Naive B cell (primary cell): Measurements from ENCODE around the gene ZNF543. TPM values are rescaled to one million over a fixed set of nuclear protein-coding genes. Genes with fewer than 3 reads are reported as not detected.

ENCODE experiments used
- ATAC-seq, 2 donors: fragments of 150-1000 bp; cut with Tn5 transposase; 2 replicates each; pipeline ENCODE4 v1.10.0; 2021; ENCODE audit warnings: low read depth in 2 of 2, mild to moderate bottlenecking in 2 of 2, moderate library complexity in 2 of 2
- DNase-seq: peaks from one replicate; pipeline ENCODE4 v3.0.0; 2022
- H3K27ac Mint-ChIP-seq, 6 donors: one replicate each; pipeline ENCODE4 v1.8.0; 2020 to 2022; ENCODE audit warnings: mild to moderate bottlenecking in 6 of 6, mixed read lengths in 6 of 6, moderate library complexity in 5 of 6, inconsistent platforms in 2 of 6
- H3K27me3 Mint-ChIP-seq, 3 donors: one replicate each; pipeline ENCODE4 v1.8.0; 2021 to 2022; ENCODE audit warnings: mixed read lengths in 3 of 3, mild to moderate bottlenecking in 1 of 3
- H3K36me3 Mint-ChIP-seq, 2 donors: one replicate each; pipeline ENCODE4 v1.8.0; 2020 to 2022; ENCODE audit warnings: mixed read lengths in 2 of 2, inconsistent platforms in 1 of 2, mild to moderate bottlenecking in 1 of 2
- H3K4me1 Mint-ChIP-seq, 3 donors: one replicate each; pipeline ENCODE4 v1.8.0; 2020 to 2022; ENCODE audit warnings: mixed read lengths in 3 of 3, inconsistent platforms in 1 of 3, mild to moderate bottlenecking in 1 of 3, moderate library complexity in 1 of 3
- H3K4me3 Mint-ChIP-seq, 8 donors: one replicate each; pipeline ENCODE4 v1.8.0; 2020 to 2022; ENCODE audit warnings: mild to moderate bottlenecking in 8 of 8, mixed read lengths in 8 of 8, moderate library complexity in 8 of 8, inconsistent platforms in 2 of 8
- H3K9me3 Mint-ChIP-seq, 7 donors: one replicate each; pipeline ENCODE4 v1.8.0; 2020 to 2022; ENCODE audit warnings: mixed read lengths in 7 of 7, mild to moderate bottlenecking in 5 of 7, inconsistent platforms in 2 of 7, moderate library complexity in 1 of 7
- polyA plus RNA-seq, 6 donors: library from polyadenylated mRNA; unstranded; fragments of 300-500 nt; fragmentation: Illumina TruSeq; gene quantifications; one replicate each; pipeline ENCODE4 v1.2.3, GENCODE V29; 2021; ENCODE audit warnings: low read depth in 6 of 6

The ZNF543 gene
- polyA plus RNA-seq, 6 donors from 2014 or later = 6.0 to 12.9 (median 9.5) TPM

- Mint-ChIP-seq H3K4me3 (no peak overlapping the region), H3K9me3 (peaks cover 0 to 3% (median 0%) of the 10 kb centered on the region in 7 donors), H3K36me3 (no peaks in the 10 kb centered on the region)
These were observed 18.6 kb downstream of the ZNF543 start for GRCh38 chr19:57338877-57339276.

GRCh38 chr19:57342582-57342981, 22.3 kb downstream of the ZNF543 start:
- no peak overlapping the region for H3K4me3 Mint-ChIP-seq
- H3K27me3 Mint-ChIP-seq = peaks cover 0 to 17% (median 5%) of the 10 kb centered on the region in 3 donors
- no peaks in the 10 kb centered on the region for H3K36me3 Mint-ChIP-seq
- H3K9me3 Mint-ChIP-seq = peaks cover 0 to 3% (median 0%) of the 10 kb centered on the region in 7 donors
- ATAC-seq (no peak), DNase-seq (no peak)
- no peak overlapping the region for H3K27ac Mint-ChIP-seq
- H3K4me1 Mint-ChIP-seq = no peaks in the 10 kb centered on the region

More at GRCh38 chr19:57338877-57339276, 18.6 kb downstream of the ZNF543 start:
- ATAC-seq (no peak), DNase-seq (no peak)
- no peaks in the 10 kb centered on the region for H3K27me3 Mint-ChIP-seq
- no peak overlapping the region for H3K27ac Mint-ChIP-seq
- H3K4me1 Mint-ChIP-seq = peaks cover 0 to 3% (median 0%) of the 10 kb centered on the region in 3 donors

GRCh38 chr19:57348136-57348535, 27.9 kb downstream of the ZNF543 start:
- Mint-ChIP-seq H3K9me3 (peaks cover 0 to 11% (median 1%) of the 10 kb centered on the region in 7 donors), H3K27me3 (peaks cover 0 to 17% (median 9%) of the 10 kb centered on the region in 3 donors), H3K4me1 (peaks cover 24 to 31% (median 29%) of the 10 kb centered on the region in 3 donors), H3K36me3 (peaks cover 11 to 12% of the 10 kb centered on the region in 2 donors), H3K4me3 (no peak overlapping the region), H3K27ac (no peak overlapping the region)
- ATAC-seq (no peak), DNase-seq (no peak)

- ATAC-seq (peak; percentile 100), DNase-seq (peak; percentile 83)
- Mint-ChIP-seq H3K4me1 (peaks cover 33 to 41% (median 39%) of the 10 kb centered on the region in 3 donors), H3K9me3 (peaks cover 0 to 13% (median 4%) of the 10 kb centered on the region in 7 donors), H3K27me3 (peaks cover 0 to 13% (median 9%) of the 10 kb centered on the region in 3 donors), H3K27ac (peak within 1 kb of the TSS; percentile 84 to 98 (median 96)), H3K4me3 (peak within 1 kb of the TSS; percentile 90 to 99 (median 97)), H3K36me3 (peaks cover 26 to 38% of the 10 kb centered on the region in 2 donors)
These were observed 30.9 kb downstream of the ZNF543 start, which contains the start of gene ZNF304 for GRCh38 chr19:57350877-57351805. Gene ZNF304, plus strand, starts transcription at chr19:57351271. Its CDS starts 394 bp downstream, at chr19:57351665.

GRCh38 chr19:57351867-57352266, 31.6 kb downstream of the ZNF543 start:
- peak overlapping the region; percentile 90 to 99 (median 97) for H3K4me3 Mint-ChIP-seq
- peaks cover 33 to 45% of the 10 kb centered on the region in 2 donors for H3K36me3 Mint-ChIP-seq
- DNase-seq (no peak), ATAC-seq (no peak)
- peaks cover 33 to 43% (median 39%) of the 10 kb centered on the region in 3 donors for H3K4me1 Mint-ChIP-seq
- peaks cover 0 to 18% (median 6%) of the 10 kb centered on the region in 7 donors for H3K9me3 Mint-ChIP-seq
- H3K27ac Mint-ChIP-seq = peak overlapping the region in 5 of 6 donors; percentile 84 to 97 (median 95)
- H3K27me3 Mint-ChIP-seq = peaks cover 0 to 8% (median 5%) of the 10 kb centered on the region in 3 donors

GRCh38 chr19:57355916-57356315, 35.6 kb downstream of the ZNF543 start:
- H3K27me3 Mint-ChIP-seq = peaks cover 0 to 2% (median 0%) of the 10 kb centered on the region in 3 donors
- H3K9me3 Mint-ChIP-seq = peaks cover 0 to 21% (median 6%) of the 10 kb centered on the region in 7 donors
- peaks cover 31 to 37% (median 35%) of the 10 kb centered on the region in 3 donors for H3K4me1 Mint-ChIP-seq
- ATAC-seq (no peak), DNase-seq (no peak)
- H3K27ac Mint-ChIP-seq = peak overlapping the region in 1 of 6 donors; percentile 49
- H3K4me3 Mint-ChIP-seq = peak overlapping the region in 2 of 8 donors; percentile 11 to 73
- peaks cover 42 to 66% of the 10 kb centered on the region in 2 donors for H3K36me3 Mint-ChIP-seq

- Mint-ChIP-seq H3K27me3 (no peaks in the 10 kb centered on the region), H3K4me1 (peaks cover 16 to 25% (median 20%) of the 10 kb centered on the region in 3 donors), H3K4me3 (no peak overlapping the region), H3K36me3 (peaks cover 38 to 62% of the 10 kb centered on the region in 2 donors), H3K9me3 (peaks cover 0 to 20% (median 4%) of the 10 kb centered on the region in 7 donors), H3K27ac (no peak overlapping the region)
- ATAC-seq (no peak), DNase-seq (no peak)
These were observed 37.1 kb downstream of the ZNF543 start for GRCh38 chr19:57357406-57357805.

- H3K4me1 Mint-ChIP-seq = peaks cover 21 to 26% (median 24%) of the 10 kb centered on the region in 3 donors
- H3K9me3 Mint-ChIP-seq = peaks cover 3 to 19% (median 6%) of the 10 kb centered on the region in 7 donors
- H3K27me3 Mint-ChIP-seq = no peaks in the 10 kb centered on the region
- H3K4me3 Mint-ChIP-seq = no peak overlapping the region
- H3K27ac Mint-ChIP-seq = peak overlapping the region in 1 of 6 donors; percentile 11
- ATAC-seq = no peak
- DNase-seq = no peak
- H3K36me3 Mint-ChIP-seq = peaks cover 36 to 56% of the 10 kb centered on the region in 2 donors
These were observed 39.0 kb downstream of the ZNF543 start for GRCh38 chr19:57359300-57359699.

- H3K4me3 Mint-ChIP-seq = peak overlapping the region in 5 of 8 donors; percentile 94 to 96 (median 95)
- peaks cover 0 to 11% (median 3%) of the 10 kb centered on the region in 7 donors for H3K9me3 Mint-ChIP-seq
- H3K4me1 Mint-ChIP-seq = peaks cover 17 to 27% (median 17%) of the 10 kb centered on the region in 3 donors
- peaks cover 13 to 27% of the 10 kb centered on the region in 2 donors for H3K36me3 Mint-ChIP-seq
- H3K27me3 Mint-ChIP-seq = no peaks in the 10 kb centered on the region
- DNase-seq (no peak), ATAC-seq (no peak)
- H3K27ac Mint-ChIP-seq = peak overlapping the region in 5 of 6 donors; percentile 98 to 99 (median 99)
These were observed 42.1 kb downstream of the ZNF543 start for GRCh38 chr19:57362419-57362818.

GRCh38 chr19:57362997-57363687, 42.9 kb downstream of the ZNF543 start, which contains the start of the genes TRAPPC2B and ZNF547:
Gene TRAPPC2B, plus strand, starts transcription at chr19:57363551. Its CDS starts 1,283 bp downstream, at chr19:57364834.
Gene ZNF547, plus strand, starts transcription at chr19:57363551. Its CDS starts 5,005 bp downstream, at chr19:57368556.
- peak within 1 kb of the TSS; percentile 98 to 99 (median 99) for H3K27ac Mint-ChIP-seq
- H3K27me3 Mint-ChIP-seq = no peaks in the 10 kb centered on the region
- peaks cover 17 to 27% (median 17%) of the 10 kb centered on the region in 3 donors for H3K4me1 Mint-ChIP-seq
- ATAC-seq (peak; percentile 91 to 92), DNase-seq (peak; percentile 99)
- H3K36me3 Mint-ChIP-seq = peaks cover 13 to 20% of the 10 kb centered on the region in 2 donors
- peak within 1 kb of the TSS; percentile 84 to 96 (median 94) for H3K4me3 Mint-ChIP-seq
- H3K9me3 Mint-ChIP-seq = peaks cover 0 to 11% (median 3%) of the 10 kb centered on the region in 7 donors

- Mint-ChIP-seq H3K27me3 (no peaks in the 10 kb centered on the region), H3K36me3 (peaks cover 10 to 20% of the 10 kb centered on the region in 2 donors), H3K9me3 (peaks cover 0 to 11% (median 3%) of the 10 kb centered on the region in 7 donors), H3K4me1 (peaks cover 19 to 28% (median 21%) of the 10 kb centered on the region in 3 donors), H3K27ac (peak overlapping the region; percentile 98 to 99 (median 99)), H3K4me3 (peak overlapping the region; percentile 84 to 96 (median 94))
- peak; percentile 24 for ATAC-seq
- no peak for DNase-seq
These were observed 43.5 kb downstream of the ZNF543 start for GRCh38 chr19:57363688-57364181.

- H3K9me3 Mint-ChIP-seq = peaks cover 0 to 10% (median 3%) of the 10 kb centered on the region in 7 donors
- no peak overlapping the region for H3K27ac Mint-ChIP-seq
- H3K4me1 Mint-ChIP-seq = peaks cover 24 to 35% (median 24%) of the 10 kb centered on the region in 3 donors
- H3K4me3 Mint-ChIP-seq = peak overlapping the region in 2 of 8 donors; percentile 47 to 58
- H3K27me3 Mint-ChIP-seq = no peaks in the 10 kb centered on the region
- no peak for DNase-seq
- peaks cover 14 to 46% of the 10 kb centered on the region in 2 donors for H3K36me3 Mint-ChIP-seq
- no peak for ATAC-seq
These were observed 46.5 kb downstream of the ZNF543 start for GRCh38 chr19:57366776-57367175.
